T-helper 1 cell treated with Interleukin-12 subunit alpha and Interleukin-12 subunit beta and Interleukin-4 antibody, amounts not matched to agents 30 μg/mL and 1 μg/mL, for 36 hours (primary cell): ENCODE data around the gene ATP11C.

Experiments used
- H3K27ac Mint-ChIP-seq: one replicate; pipeline ENCODE4 v1.8.0; 2021; ENCODE audit warnings: mild to moderate bottlenecking, mixed read lengths
- H3K27me3 Mint-ChIP-seq: one replicate; pipeline ENCODE4 v1.8.0; 2021; ENCODE audit warnings: low read depth, mixed read lengths
- H3K36me3 Mint-ChIP-seq: one replicate; pipeline ENCODE4 v1.8.0; 2021; ENCODE audit warnings: low read depth, mixed read lengths
- H3K4me1 Mint-ChIP-seq: one replicate; pipeline ENCODE4 v1.8.0; 2021; ENCODE audit warnings: low read depth, mixed read lengths
- H3K4me3 Mint-ChIP-seq: one replicate; pipeline ENCODE4 v1.8.0; 2021; ENCODE audit warnings: mild to moderate bottlenecking, moderate library complexity, mixed read lengths
- H3K9me3 Mint-ChIP-seq: one replicate; pipeline ENCODE4 v1.8.0; 2021; ENCODE audit warnings: mixed read lengths

ATP11C gene

GRCh38 chrX:139903210-139903609 lies 29.6 kb downstream of the ATP11C start:
- H3K27ac Mint-ChIP-seq = no peak overlapping the region
- H3K27me3 Mint-ChIP-seq = no peaks in the 10 kb centered on the region
- H3K36me3 Mint-ChIP-seq = no peaks in the 10 kb centered on the region
- H3K4me3 Mint-ChIP-seq = no peak overlapping the region
- peaks cover 4% of the 10 kb centered on the region for H3K4me1 Mint-ChIP-seq
- no peaks in the 10 kb centered on the region for H3K9me3 Mint-ChIP-seq

- Mint-ChIP-seq H3K36me3 (peaks cover 2% of the 10 kb centered on the region), H3K4me1 (no peaks in the 10 kb centered on the region), H3K27ac (no peak overlapping the region), H3K4me3 (no peak overlapping the region), H3K27me3 (no peaks in the 10 kb centered on the region), H3K9me3 (no peaks in the 10 kb centered on the region)
Measured at GRCh38 chrX:139902559-139902958, 30.3 kb downstream of the ATP11C start.

- H3K36me3 Mint-ChIP-seq = peaks cover 4% of the 10 kb centered on the region
- no peaks in the 10 kb centered on the region for H3K9me3 Mint-ChIP-seq
- H3K27me3 Mint-ChIP-seq = no peaks in the 10 kb centered on the region
- H3K4me3 Mint-ChIP-seq = no peak overlapping the region
- no peak overlapping the region for H3K27ac Mint-ChIP-seq
- H3K4me1 Mint-ChIP-seq = peaks cover 3% of the 10 kb centered on the region
Measured at GRCh38 chrX:139898334-139898733, 34.5 kb downstream of the ATP11C start.

- peaks cover 2% of the 10 kb centered on the region for H3K36me3 Mint-ChIP-seq
- H3K27ac Mint-ChIP-seq = no peak overlapping the region
- peaks cover 10% of the 10 kb centered on the region for H3K4me1 Mint-ChIP-seq
- no peak overlapping the region for H3K4me3 Mint-ChIP-seq
- H3K9me3 Mint-ChIP-seq = no peaks in the 10 kb centered on the region
- H3K27me3 Mint-ChIP-seq = no peaks in the 10 kb centered on the region
Measured at GRCh38 chrX:139892512-139892911, 40.3 kb downstream of the ATP11C start.

- Mint-ChIP-seq H3K36me3 (peaks cover 2% of the 10 kb centered on the region), H3K27ac (no peak overlapping the region), H3K4me3 (no peak overlapping the region), H3K9me3 (no peaks in the 10 kb centered on the region), H3K27me3 (no peaks in the 10 kb centered on the region), H3K4me1 (peaks cover 10% of the 10 kb centered on the region)
Measured at GRCh38 chrX:139890991-139891700, 41.7 kb downstream of the ATP11C start.

GRCh38 chrX:139889760-139890159 lies 43.1 kb downstream of the ATP11C start:
- H3K27ac Mint-ChIP-seq = no peak overlapping the region
- H3K27me3 Mint-ChIP-seq = no peaks in the 10 kb centered on the region
- H3K9me3 Mint-ChIP-seq = no peaks in the 10 kb centered on the region

GRCh38 chrX:139883984-139884383 lies 48.9 kb downstream of the ATP11C start:
- H3K4me1 Mint-ChIP-seq = peaks cover 6% of the 10 kb centered on the region
- H3K9me3 Mint-ChIP-seq = no peaks in the 10 kb centered on the region
- H3K4me3 Mint-ChIP-seq = no peak overlapping the region
- H3K36me3 Mint-ChIP-seq = peaks cover 10% of the 10 kb centered on the region
- H3K27me3 Mint-ChIP-seq = no peaks in the 10 kb centered on the region
- H3K27ac Mint-ChIP-seq = no peak overlapping the region

More at GRCh38 chrX:139889760-139890159, 43.1 kb downstream of the ATP11C start:
- no peak overlapping the region for H3K4me3 Mint-ChIP-seq
- H3K4me1 Mint-ChIP-seq = peaks cover 11% of the 10 kb centered on the region
- H3K36me3 Mint-ChIP-seq = peaks cover 7% of the 10 kb centered on the region

- no peak overlapping the region for H3K27ac Mint-ChIP-seq
- H3K9me3 Mint-ChIP-seq = no peaks in the 10 kb centered on the region
- peaks cover 12% of the 10 kb centered on the region for H3K36me3 Mint-ChIP-seq
- peaks cover 6% of the 10 kb centered on the region for H3K4me1 Mint-ChIP-seq
- H3K27me3 Mint-ChIP-seq = no peaks in the 10 kb centered on the region
- no peak overlapping the region for H3K4me3 Mint-ChIP-seq
Measured at GRCh38 chrX:139882299-139882698, 50.6 kb downstream of the ATP11C start.

- Mint-ChIP-seq H3K4me1 (peaks cover 9% of the 10 kb centered on the region), H3K36me3 (peaks cover 12% of the 10 kb centered on the region), H3K9me3 (no peaks in the 10 kb centered on the region), H3K27me3 (no peaks in the 10 kb centered on the region), H3K4me3 (no peak overlapping the region), H3K27ac (no peak overlapping the region)
Measured at GRCh38 chrX:139881572-139881971, 51.3 kb downstream of the ATP11C start.

GRCh38 chrX:139881130-139881529 lies 51.7 kb downstream of the ATP11C start:
- Mint-ChIP-seq H3K9me3 (no peaks in the 10 kb centered on the region), H3K27me3 (no peaks in the 10 kb centered on the region), H3K4me1 (peaks cover 9% of the 10 kb centered on the region), H3K36me3 (peaks cover 12% of the 10 kb centered on the region), H3K27ac (no peak overlapping the region), H3K4me3 (no peak overlapping the region)

- peaks cover 8% of the 10 kb centered on the region for H3K4me1 Mint-ChIP-seq
- no peaks in the 10 kb centered on the region for H3K9me3 Mint-ChIP-seq
- H3K4me3 Mint-ChIP-seq = no peak overlapping the region
- no peaks in the 10 kb centered on the region for H3K27me3 Mint-ChIP-seq
- peaks cover 2% of the 10 kb centered on the region for H3K36me3 Mint-ChIP-seq
- no peak overlapping the region for H3K27ac Mint-ChIP-seq
Measured at GRCh38 chrX:139877710-139878414, 55.0 kb downstream of the ATP11C start.

- Mint-ChIP-seq H3K27me3 (no peaks in the 10 kb centered on the region), H3K36me3 (peaks cover 2% of the 10 kb centered on the region), H3K4me1 (peaks cover 3% of the 10 kb centered on the region), H3K4me3 (no peak overlapping the region), H3K9me3 (no peaks in the 10 kb centered on the region), H3K27ac (no peak overlapping the region)
Measured at GRCh38 chrX:139875841-139876240, 57.0 kb downstream of the ATP11C start.

GRCh38 chrX:139869796-139870195 lies 63.1 kb downstream of the ATP11C start:
- no peaks in the 10 kb centered on the region for H3K9me3 Mint-ChIP-seq
- no peak overlapping the region for H3K27ac Mint-ChIP-seq
- H3K4me1 Mint-ChIP-seq = peaks cover 6% of the 10 kb centered on the region
- H3K36me3 Mint-ChIP-seq = peaks cover 1% of the 10 kb centered on the region
- no peaks in the 10 kb centered on the region for H3K27me3 Mint-ChIP-seq
- no peak overlapping the region for H3K4me3 Mint-ChIP-seq

- Mint-ChIP-seq H3K36me3 (peaks cover 1% of the 10 kb centered on the region), H3K4me3 (no peak overlapping the region), H3K4me1 (peaks cover 6% of the 10 kb centered on the region), H3K27me3 (no peaks in the 10 kb centered on the region), H3K27ac (no peak overlapping the region), H3K9me3 (no peaks in the 10 kb centered on the region)
Measured at GRCh38 chrX:139864640-139865039, 68.2 kb downstream of the ATP11C start.

- Mint-ChIP-seq H3K9me3 (no peaks in the 10 kb centered on the region), H3K27me3 (no peaks in the 10 kb centered on the region), H3K4me3 (no peak overlapping the region), H3K36me3 (no peaks in the 10 kb centered on the region), H3K4me1 (no peaks in the 10 kb centered on the region), H3K27ac (no peak overlapping the region)
Measured at GRCh38 chrX:139862208-139862607, 70.6 kb downstream of the ATP11C start.
